Mesothelial cell of epicardium (in vitro differentiated cells): ENCODE data around the gene LTB4R. TPM values are rescaled to one million over a fixed set of nuclear protein-coding genes. Genes with fewer than 3 reads are reported as not detected.
A peak's percentile ranks its signal among the peaks of the same experiment; 100 is the strongest.

Experiments used
- DNase-seq, 2 experiments: peaks; one replicate each; pipeline ENCODE4 v3.0.0; 2021; ENCODE audit warnings: low spot score in 2 of 2; ENCODE audit not compliant: unreplicated experiment in 2 of 2
- H3K27ac Mint-ChIP-seq: 2 replicates; pipeline ENCODE4 v1.8.0; 2021; ENCODE audit warnings: mixed read lengths
- H3K27me3 Mint-ChIP-seq: 2 replicates; pipeline ENCODE4 v1.8.0; 2021; ENCODE audit warnings: low read depth, mixed read lengths
- H3K36me3 Mint-ChIP-seq: 2 replicates; pipeline ENCODE4 v1.8.0; 2021; ENCODE audit warnings: mixed read lengths
- H3K4me1 Mint-ChIP-seq: 2 replicates; pipeline ENCODE4 v1.8.0; 2021; ENCODE audit warnings: mixed read lengths
- H3K4me3 Mint-ChIP-seq: 2 replicates; pipeline ENCODE4 v1.8.0; 2021; ENCODE audit warnings: mild to moderate bottlenecking, moderate library complexity, mixed read lengths
- H3K9me3 Mint-ChIP-seq: 2 replicates; pipeline ENCODE4 v1.8.0; 2021; ENCODE audit warnings: mixed read lengths
- total RNA-seq: library from RNA; stranded (reverse); gene quantifications from 3 replicates; pipeline ENCODE4 v1.2.1, GENCODE V29; 2021
- TF ChIP-seq, protein P1 (sequence below): fragments of 200-600 bp; sonication (generic); IDR thresholded peaks from one replicate; pipeline ENCODE4 v1.5.0; 2021; ENCODE audit warnings: antibody characterized with exemption; ENCODE audit not compliant: unreplicated experiment

LTB4R gene
- total RNA-seq, 1 donor from 2014 or later = 11.8 TPM

DNA sequence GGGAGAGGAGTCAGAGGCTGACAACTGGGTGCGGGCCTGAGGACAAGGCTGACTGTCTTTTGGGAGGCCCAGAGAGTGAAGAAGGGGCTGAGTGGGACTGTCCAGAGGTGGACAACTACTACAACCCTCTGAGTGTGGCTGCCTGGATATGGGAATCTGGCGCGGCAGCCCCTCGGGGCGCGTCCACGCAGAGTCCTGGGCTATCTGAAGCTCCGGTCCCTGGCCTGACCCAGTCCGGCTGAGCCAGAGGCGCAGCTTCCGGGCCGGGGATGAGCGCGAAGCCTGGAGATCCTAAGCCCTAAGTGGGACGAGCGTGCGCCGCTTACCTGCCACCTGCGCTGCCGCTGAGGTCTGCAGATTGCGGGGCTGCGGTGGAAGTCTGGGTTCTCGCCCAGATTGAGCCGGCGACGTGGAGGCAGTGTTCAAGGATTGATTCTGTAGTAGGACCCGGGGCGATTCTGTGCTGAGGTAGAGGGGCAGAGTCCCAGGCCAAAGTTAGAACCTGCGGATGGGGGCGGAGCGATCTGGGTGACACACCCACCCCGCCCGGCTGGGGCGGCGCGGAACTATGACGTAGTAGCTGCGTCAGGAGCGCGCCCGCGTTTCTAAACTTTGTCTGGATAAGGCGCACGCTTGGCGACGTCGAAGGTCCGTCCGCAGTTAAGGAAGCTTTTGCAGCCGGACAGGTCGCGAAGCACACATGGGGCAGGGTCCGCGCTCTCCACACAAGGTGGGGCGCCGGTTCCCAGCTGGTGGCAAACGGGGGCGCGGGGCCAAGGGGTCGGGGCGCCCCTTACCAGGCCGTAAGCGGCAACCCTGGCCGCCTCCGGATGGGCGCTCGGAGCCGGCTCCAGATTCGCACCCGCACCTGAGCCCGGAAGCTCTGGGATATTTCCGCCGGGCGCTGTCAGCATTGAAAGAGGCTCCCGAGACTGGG lies 11.8 kb upstream of the LTB4R start, which contains the start of the genes DHRS1 and NOP9:
DHRS1 (minus strand) TSS at position 526 of the 937 bp plus-strand sequence. CDS start 674 bp downstream, outside the sequence.
NOP9 (plus strand) TSS at position 596 of the 937 bp plus-strand sequence; CDS start at position 701, 105 bp downstream.
- peaks cover 11% of the 10 kb centered on the region for H3K36me3 Mint-ChIP-seq
- H3K4me3 Mint-ChIP-seq = peak within 1 kb of the TSS; percentile 97
- DNase-seq = peak; percentile 87 to 98
- TF ChIP-seq, protein P1, sequence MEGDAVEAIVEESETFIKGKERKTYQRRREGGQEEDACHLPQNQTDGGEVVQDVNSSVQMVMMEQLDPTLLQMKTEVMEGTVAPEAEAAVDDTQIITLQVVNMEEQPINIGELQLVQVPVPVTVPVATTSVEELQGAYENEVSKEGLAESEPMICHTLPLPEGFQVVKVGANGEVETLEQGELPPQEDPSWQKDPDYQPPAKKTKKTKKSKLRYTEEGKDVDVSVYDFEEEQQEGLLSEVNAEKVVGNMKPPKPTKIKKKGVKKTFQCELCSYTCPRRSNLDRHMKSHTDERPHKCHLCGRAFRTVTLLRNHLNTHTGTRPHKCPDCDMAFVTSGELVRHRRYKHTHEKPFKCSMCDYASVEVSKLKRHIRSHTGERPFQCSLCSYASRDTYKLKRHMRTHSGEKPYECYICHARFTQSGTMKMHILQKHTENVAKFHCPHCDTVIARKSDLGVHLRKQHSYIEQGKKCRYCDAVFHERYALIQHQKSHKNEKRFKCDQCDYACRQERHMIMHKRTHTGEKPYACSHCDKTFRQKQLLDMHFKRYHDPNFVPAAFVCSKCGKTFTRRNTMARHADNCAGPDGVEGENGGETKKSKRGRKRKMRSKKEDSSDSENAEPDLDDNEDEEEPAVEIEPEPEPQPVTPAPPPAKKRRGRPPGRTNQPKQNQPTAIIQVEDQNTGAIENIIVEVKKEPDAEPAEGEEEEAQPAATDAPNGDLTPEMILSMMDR = no peak
- H3K27me3 Mint-ChIP-seq = no peaks in the 10 kb centered on the region
- no peaks in the 10 kb centered on the region for H3K9me3 Mint-ChIP-seq
- peak within 1 kb of the TSS; percentile 97 for H3K27ac Mint-ChIP-seq
- H3K4me1 Mint-ChIP-seq = peaks cover 36% of the 10 kb centered on the region

DNA sequence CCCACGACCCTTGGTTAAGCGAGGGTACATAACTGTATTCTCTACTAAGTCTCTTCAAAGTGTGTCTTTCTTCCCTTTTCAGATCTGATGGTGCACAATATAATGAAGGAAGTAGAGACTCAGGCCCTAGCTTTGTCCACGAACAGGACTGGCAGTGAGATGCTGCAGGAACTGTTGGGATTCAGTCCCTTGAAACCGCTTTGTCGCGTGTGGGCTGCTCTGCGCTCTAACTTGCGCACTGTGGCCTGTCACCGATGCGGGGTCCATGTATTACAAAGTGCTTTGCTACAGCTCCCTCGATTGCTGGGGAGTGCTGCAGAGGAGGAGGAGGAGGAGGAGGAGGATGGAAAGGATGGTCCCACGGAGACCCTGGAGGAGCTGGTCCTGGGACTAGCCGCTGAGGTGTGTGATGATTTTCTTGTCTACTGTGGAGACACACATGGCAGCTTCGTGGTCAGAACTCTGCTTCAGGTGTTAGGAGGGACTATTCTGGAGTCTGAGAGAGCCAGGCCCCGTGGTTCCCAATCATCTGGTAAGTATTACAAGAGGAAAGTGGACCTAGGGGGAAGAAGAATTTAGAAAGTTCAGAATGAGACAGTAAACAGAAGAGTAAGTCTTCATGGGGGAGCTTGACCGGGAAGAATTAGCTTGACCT lies 10.8 kb upstream of the LTB4R start:
- H3K9me3 Mint-ChIP-seq = no peaks in the 10 kb centered on the region
- H3K27me3 Mint-ChIP-seq = no peaks in the 10 kb centered on the region
- DNase-seq = no peak
- peaks cover 20% of the 10 kb centered on the region for H3K36me3 Mint-ChIP-seq
- H3K4me1 Mint-ChIP-seq = peaks cover 36% of the 10 kb centered on the region
- H3K27ac Mint-ChIP-seq = peak overlapping the region; percentile 76
- TF ChIP-seq, protein P1 = no peak
- peak overlapping the region; percentile 97 for H3K4me3 Mint-ChIP-seq

DNA sequence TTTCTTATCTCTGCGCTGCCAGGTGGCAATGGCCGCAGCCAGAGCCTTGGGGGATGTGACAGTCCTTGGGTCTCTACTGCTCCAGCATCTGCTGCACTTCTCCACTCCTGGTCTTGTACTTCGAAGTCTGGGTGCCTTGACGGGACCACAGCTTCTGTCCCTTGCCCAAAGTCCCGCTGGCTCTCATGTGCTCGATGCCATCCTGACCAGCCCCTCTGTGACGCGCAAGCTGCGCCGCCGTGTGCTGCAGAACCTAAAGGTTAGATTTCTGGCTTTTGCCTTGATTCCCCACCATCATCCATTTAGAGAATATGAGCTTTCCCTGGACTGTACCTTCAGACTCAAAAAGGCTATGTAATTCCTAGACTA lies 7.3 kb upstream of the LTB4R start:
- H3K27ac Mint-ChIP-seq = no peak overlapping the region
- H3K36me3 Mint-ChIP-seq = peaks cover 27% of the 10 kb centered on the region
- no peak overlapping the region for H3K4me3 Mint-ChIP-seq
- H3K4me1 Mint-ChIP-seq = peaks cover 21% of the 10 kb centered on the region
- H3K27me3 Mint-ChIP-seq = no peaks in the 10 kb centered on the region
- TF ChIP-seq, protein P1 = no peak
- H3K9me3 Mint-ChIP-seq = no peaks in the 10 kb centered on the region
- no peak for DNase-seq

DNA sequence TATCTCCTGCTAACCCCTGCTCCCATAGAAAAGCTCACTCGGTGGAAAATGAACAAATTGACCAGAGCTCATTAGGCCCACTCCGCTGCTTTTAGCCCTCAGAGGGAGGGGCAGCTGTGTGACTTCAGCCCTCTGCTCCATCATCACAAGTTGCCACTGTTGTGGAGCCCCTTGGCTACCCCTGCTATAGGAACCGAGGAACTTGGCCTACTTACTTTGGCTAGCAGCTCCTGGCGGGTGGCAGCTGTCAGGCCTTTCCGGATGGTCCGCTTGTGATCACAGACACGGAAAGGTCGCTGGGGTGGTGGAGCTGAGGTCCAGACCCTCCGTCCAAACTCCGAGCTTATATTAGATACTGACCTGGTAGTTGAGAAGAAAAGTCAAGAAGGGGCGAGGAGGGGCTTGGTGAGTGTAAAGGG lies 4.1 kb upstream of the LTB4R start:
- H3K27me3 Mint-ChIP-seq = no peaks in the 10 kb centered on the region

DNA sequence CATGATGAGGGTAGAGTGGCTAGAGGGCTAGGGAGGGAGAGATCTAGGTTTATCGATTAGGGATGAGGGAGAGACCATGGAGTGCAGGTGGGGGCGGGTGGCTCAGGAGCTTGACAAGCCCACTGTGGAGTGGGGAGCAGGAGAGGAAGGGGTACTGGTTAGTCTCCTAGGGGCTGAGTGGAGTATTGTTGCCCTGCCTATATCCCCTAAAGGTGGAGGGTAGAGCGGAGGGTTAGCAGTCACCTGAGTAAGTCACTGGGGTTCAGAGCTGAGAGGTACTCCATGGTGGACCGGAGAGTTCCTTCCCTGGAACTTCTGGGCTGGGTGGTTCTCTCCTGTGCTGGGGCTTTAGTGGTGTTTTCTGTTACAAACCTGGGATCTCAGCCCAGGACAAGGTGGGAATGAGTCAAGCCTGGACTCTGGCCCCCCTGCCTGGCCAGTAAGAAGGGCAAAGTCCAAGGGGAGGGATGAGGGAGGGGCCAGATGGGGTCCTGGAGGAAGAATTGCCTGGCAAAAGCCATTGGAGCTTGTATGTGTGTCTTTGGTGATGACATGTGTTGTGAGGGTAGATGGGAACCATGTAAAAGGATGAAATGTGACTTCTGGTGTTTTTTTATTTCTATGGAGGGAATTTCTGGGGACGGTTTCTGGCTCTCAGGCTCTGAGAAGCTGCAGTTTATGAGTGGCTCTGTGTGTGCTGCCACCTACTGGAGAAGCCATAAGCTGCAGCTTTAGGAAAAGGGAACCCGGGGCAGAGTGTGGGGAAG lies 3.5 kb upstream of the LTB4R start, which contains the start of gene CIDEB:
CIDEB (minus strand) TSS at position 403 of the 767 bp plus-strand sequence; CDS start at position 284, 119 bp downstream.
- H3K27ac Mint-ChIP-seq = no peak within 1 kb of the TSS
- TF ChIP-seq, protein P1 = peak; percentile 82
- H3K36me3 Mint-ChIP-seq = peaks cover 26% of the 10 kb centered on the region
- H3K4me1 Mint-ChIP-seq = peaks cover 2% of the 10 kb centered on the region
- no peaks in the 10 kb centered on the region for H3K27me3 Mint-ChIP-seq
- H3K9me3 Mint-ChIP-seq = no peaks in the 10 kb centered on the region
- no peak within 1 kb of the TSS for H3K4me3 Mint-ChIP-seq
- peak in 1 of 2 experiments; percentile 72 for DNase-seq

More for the DNA sequence above, 4.1 kb upstream of the LTB4R start:
- no peak for DNase-seq
- Mint-ChIP-seq H3K9me3 (no peaks in the 10 kb centered on the region), H3K36me3 (peaks cover 27% of the 10 kb centered on the region), H3K27ac (no peak overlapping the region), H3K4me1 (peaks cover 2% of the 10 kb centered on the region), H3K4me3 (no peak overlapping the region)
- TF ChIP-seq, protein P1 = no peak
